Cardiac septum (tissue), 1 donor: ENCODE results near the gene SWSAP1. TPM values are rescaled to one million over a fixed set of nuclear protein-coding genes. Genes with fewer than 3 reads are reported as not detected.
"Not testable (repeated sequence)": the region's sequence is repeated elsewhere in the genome, so short reads cannot be mapped to it uniquely, and the experiment has no call there.

ENCODE experiments used
- DNase-seq: peaks from one replicate; pipeline ENCODE4 v3.0.0-alpha.2; 2020; ENCODE audit warnings: low spot score
- intact Hi-C: fragments of 100-400 bp; cut with DNase I; formaldehyde crosslinking; loops from one replicate; pipeline ENCODE4 v1.14.0; 2022
- total RNA-seq: library from RNA; stranded (reverse); fragmentation: NEBNext Ultra II Directional; extraction: Animal tissue kit (Norgen Biotek cat#: 25700); gene quantifications from one replicate; pipeline ENCODE4 v1.2.1, GENCODE V29; 2021
- donor health status: DM: no; HTN: no; CAD: no.

SWSAP1 gene
- total RNA-seq, 1 donor from 2014 or later: 1.3 TPM

GRCh38 chr19:11347546-11348039 is 26.9 kb upstream of the SWSAP1 start:
- intact Hi-C loops: loop anchor here (5.0 kb wide), 1 partner anchor 35 kb away; the partner anchor contains the start of gene EPOR
- no peak for DNase-seq

- intact Hi-C loops: loop anchor here (5.0 kb wide), 1 partner anchor 33 kb away; the partner anchor contains the start of gene EPOR
- no peak for DNase-seq
Measured at GRCh38 chr19:11349171-11349570, 25.3 kb upstream of the SWSAP1 start.

GRCh38 chr19:11354102-11354501 is 20.4 kb upstream of the SWSAP1 start:
- intact Hi-C loops, DNase-seq: not testable (repeated sequence)

GRCh38 chr19:11355160-11356073 is 19.0 kb upstream of the SWSAP1 start, which contains the start of gene PLPPR2:
Gene PLPPR2, plus strand, starts transcription at chr19:11355432. Its CDS starts 2,242 bp downstream, at chr19:11357674.
- intact Hi-C loops: no loop called here
- DNase-seq: peak; percentile 97

- DNase-seq: no peak
- intact Hi-C loops: no loop called here
Measured at GRCh38 chr19:11356074-11356397, 18.4 kb upstream of the SWSAP1 start.

- intact Hi-C loops: no loop called here
- DNase-seq: no peak
Measured at GRCh38 chr19:11356676-11357550, 17.6 kb upstream of the SWSAP1 start.

- DNase-seq: no peak
- intact Hi-C loops: no loop called here
Measured at GRCh38 chr19:11359421-11359820, 15.0 kb upstream of the SWSAP1 start.

- intact Hi-C loops: no loop called here
- no peak for DNase-seq
Measured at GRCh38 chr19:11361037-11361770, 13.3 kb upstream of the SWSAP1 start.

GRCh38 chr19:11361771-11362731 is 12.4 kb upstream of the SWSAP1 start:
- no peak for DNase-seq
- intact Hi-C loops: no loop called here

GRCh38 chr19:11363881-11364280 is 10.6 kb upstream of the SWSAP1 start:
- intact Hi-C loops: no loop called here
- no peak for DNase-seq

GRCh38 chr19:11364296-11364904 is 10.1 kb upstream of the SWSAP1 start:
- intact Hi-C loops: no loop called here
- no peak for DNase-seq

GRCh38 chr19:11364935-11365334 is 9.5 kb upstream of the SWSAP1 start:
- DNase-seq: no peak
- intact Hi-C loops: no loop called here

GRCh38 chr19:11365557-11366117 is 8.8 kb upstream of the SWSAP1 start:
- intact Hi-C loops: no loop called here
- no peak for DNase-seq

- intact Hi-C loops: no loop called here
- DNase-seq: no peak
Measured at GRCh38 chr19:11367528-11367927, 6.9 kb upstream of the SWSAP1 start.

- no peak for DNase-seq
- intact Hi-C loops: no loop called here
Measured at GRCh38 chr19:11370744-11371143, 3.7 kb upstream of the SWSAP1 start.

GRCh38 chr19:11373166-11373884 is 1.1 kb upstream of the SWSAP1 start:
- no peak for DNase-seq
- intact Hi-C loops: no loop called here

- intact Hi-C loops: no loop called here
- no peak for DNase-seq
Measured at GRCh38 chr19:11373885-11374432, 507 bp upstream of the SWSAP1 start.
